ENCODE data around the gene DACH1.

The DACH1 gene

GRCh38 chr13:71617265-71617664 lies 249.7 kb downstream of the DACH1 start:
- no peak for DNase-seq

- no peak for DNase-seq
These were observed 253.8 kb downstream of the DACH1 start for GRCh38 chr13:71613066-71613745.

GRCh38 chr13:71611292-71611691 lies 255.7 kb downstream of the DACH1 start:
- no peak for DNase-seq

GRCh38 chr13:71610876-71611275 lies 256.1 kb downstream of the DACH1 start:
- DNase-seq, result no peak

- DNase-seq, result no peak
These were observed 257.7 kb downstream of the DACH1 start for GRCh38 chr13:71609271-71609670.

GRCh38 chr13:71607575-71607974 lies 259.4 kb downstream of the DACH1 start:
- no peak for DNase-seq

GRCh38 chr13:71606818-71607217 lies 260.2 kb downstream of the DACH1 start:
- no peak for DNase-seq

GRCh38 chr13:71605744-71606143 lies 261.3 kb downstream of the DACH1 start:
- no peak for DNase-seq

- DNase-seq, result no peak
These were observed 263.7 kb downstream of the DACH1 start for GRCh38 chr13:71603255-71603654.

- no peak for DNase-seq
These were observed 264.7 kb downstream of the DACH1 start for GRCh38 chr13:71602344-71602743.

GRCh38 chr13:71597150-71597549 lies 269.9 kb downstream of the DACH1 start:
- no peak for DNase-seq

GRCh38 chr13:71596116-71596515 lies 270.9 kb downstream of the DACH1 start:
- DNase-seq, result no peak

- DNase-seq, result no peak
These were observed 273.4 kb downstream of the DACH1 start for GRCh38 chr13:71593566-71593965.

GRCh38 chr13:71591374-71591773 lies 275.6 kb downstream of the DACH1 start:
- DNase-seq, result no peak

- DNase-seq, result no peak
These were observed 276.3 kb downstream of the DACH1 start for GRCh38 chr13:71590654-71591148.

- DNase-seq, result no peak
These were observed 278.0 kb downstream of the DACH1 start for GRCh38 chr13:71589032-71589431.

GRCh38 chr13:71587817-71588216 lies 279.2 kb downstream of the DACH1 start:
- no peak for DNase-seq

GRCh38 chr13:71587193-71587592 lies 279.8 kb downstream of the DACH1 start:
- no peak for DNase-seq

GRCh38 chr13:71583581-71583980 lies 283.4 kb downstream of the DACH1 start:
- DNase-seq, result no peak

- no peak for DNase-seq
These were observed 286.4 kb downstream of the DACH1 start for GRCh38 chr13:71580614-71581013.

GRCh38 chr13:71578048-71578447 lies 289.0 kb downstream of the DACH1 start:
- no peak for DNase-seq

GRCh38 chr13:71577127-71577526 lies 289.9 kb downstream of the DACH1 start:
- DNase-seq, result no peak

- no peak for DNase-seq
These were observed 290.4 kb downstream of the DACH1 start for GRCh38 chr13:71576571-71576970.

GRCh38 chr13:71546881-71547280 lies 320.1 kb downstream of the DACH1 start:
- DNase-seq, result no peak

- no peak for DNase-seq
These were observed 326.9 kb downstream of the DACH1 start for GRCh38 chr13:71540098-71540497.

Data from activated CD8-positive, alpha-beta memory T cell treated with anti-CD3 and anti-CD28 coated beads, Interleukin-2, amount 50 U/mL, for 48 hours (primary cell).